IMR-90 (cell line): ENCODE data around the gene BRD4. TPM values are rescaled to one million over a fixed set of nuclear protein-coding genes. Genes with fewer than 3 reads are reported as not detected.
A peak's percentile ranks its signal among the peaks of the same experiment; 100 is the strongest.

Source experiments
- ATAC-seq: fragments of 200-7000 bp; cut with Tn5 transposase; 2 replicates; pipeline ENCODE4 v1.9.1; 2020; ENCODE audit warnings: low read depth, mild to moderate bottlenecking, moderate library complexity
- BruUV-seq: library from RNA; stranded (reverse); fragments of 400-500 nt; replicated peaks from 2 replicates; lab custom pipeline; 2021; lab: Mats Ljungman, UMichigan
- CTCF ChIA-PET: fragments of 300-600 bp; formaldehyde crosslinking; extraction: SDS; loops from one replicate; lab custom pipeline; 2021; ENCODE audit warnings: antibody characterized with exemption; lab: Yijun Ruan, JAX
- POLR2A ChIA-PET: fragments of 300-600 bp; sonication (Branson Sonifier 250); formaldehyde crosslinking; loops from one replicate; lab custom pipeline; 2022; ENCODE audit warnings: antibody characterized with exemption; ENCODE audit not compliant: unreplicated experiment; lab: Charles Lee
- DNase-seq: peaks from one replicate; pipeline ENCODE4 v3.0.0; 2013
- H2AFZ ChIP-seq: replicated peaks from 2 replicates; pipeline ENCODE3; 2013; ENCODE audit warnings: low read length, mild to moderate bottlenecking; ENCODE audit not compliant: poor library complexity
- H2AK5ac ChIP-seq: 2 replicates; pipeline ENCODE4 v1.6.1; 2013; ENCODE audit warnings: low read depth, low read length, inconsistent platforms
- H2AK9ac ChIP-seq: replicated peaks from 2 replicates; pipeline ENCODE3; 2013; ENCODE audit warnings: mild to moderate bottlenecking, low read depth, low read length, moderate library complexity; ENCODE audit not compliant: poor library complexity
- H2BK120ac ChIP-seq: 2 replicates; pipeline ENCODE4 v1.6.1; 2013; ENCODE audit warnings: low read depth, low read length, inconsistent platforms
- H2BK15ac ChIP-seq: 3 replicates; pipeline ENCODE4 v1.6.1; 2013; ENCODE audit warnings: low read depth, low read length, inconsistent platforms
- H2BK20ac ChIP-seq: 2 replicates; pipeline ENCODE4 v1.6.1; 2013; ENCODE audit warnings: low read depth, mild to moderate bottlenecking, inconsistent platforms, low read length, moderate library complexity
- H2BK5ac ChIP-seq: 2 replicates; pipeline ENCODE4 v1.6.1; 2013; ENCODE audit warnings: mild to moderate bottlenecking, low read depth, low read length, inconsistent platforms; ENCODE audit not compliant: poor library complexity, severe bottlenecking
- H3K14ac ChIP-seq: replicated peaks from 2 replicates; pipeline ENCODE4 v1.6.1; 2013; ENCODE audit warnings: low read depth, low read length, inconsistent platforms
- H3K18ac ChIP-seq: 2 replicates; pipeline ENCODE4 v1.6.1; 2013; ENCODE audit warnings: low read depth, low read length, control low read depth
- H3K23ac ChIP-seq: 2 replicates; pipeline ENCODE4 v1.6.1; 2013; ENCODE audit warnings: low read depth, low read length, inconsistent platforms
- H3K27ac ChIP-seq: 2 replicates; pipeline ENCODE4 v1.5.1; 2013; ENCODE audit warnings: mild to moderate bottlenecking, control low read depth, low read length; ENCODE audit not compliant: insufficient read depth
- H3K27me3 ChIP-seq: 2 replicates; pipeline ENCODE4 v1.6.1; 2013; ENCODE audit warnings: low read length; ENCODE audit not compliant: control insufficient read depth, insufficient read depth
- H3K36me3 ChIP-seq: 2 replicates; pipeline ENCODE4 v1.6.1; 2013; ENCODE audit warnings: low read length, mixed read lengths; ENCODE audit not compliant: control insufficient read depth, insufficient read depth
- H3K4ac ChIP-seq: 2 replicates; pipeline ENCODE4 v1.6.1; 2013; ENCODE audit warnings: low read depth, low read length, inconsistent platforms
- H3K4me1 ChIP-seq: 2 replicates; pipeline ENCODE4 v1.6.1; 2013; ENCODE audit warnings: low read length, mixed read lengths; ENCODE audit not compliant: control insufficient read depth, insufficient read depth
- H3K4me2 ChIP-seq: 2 replicates; pipeline ENCODE4 v1.6.1; 2013; ENCODE audit warnings: low read depth, mild to moderate bottlenecking, control low read depth, low read length, moderate library complexity
- H3K4me3 ChIP-seq: 2 replicates; pipeline ENCODE4 v1.5.1; 2013; ENCODE audit warnings: low read depth, mild to moderate bottlenecking, control low read depth, low read length, moderate library complexity; ENCODE audit not compliant: insufficient read depth
- H3K56ac ChIP-seq: 2 replicates; pipeline ENCODE4 v1.6.1; 2013; ENCODE audit warnings: low read length, inconsistent platforms; ENCODE audit not compliant: insufficient read depth; ENCODE audit errors: extremely low read depth
- H3K79me1 ChIP-seq, 2 experiments: 2 replicates each; pipeline ENCODE4 v1.6.1; 2013; ENCODE audit warnings: low read length in 2 of 2, inconsistent platforms in 1 of 2, low read depth in 1 of 2
- H3K9ac ChIP-seq: 2 replicates; pipeline ENCODE4 v1.6.1; 2013; ENCODE audit warnings: low read depth, low read length, control low read depth
- H3K9me1 ChIP-seq: 2 replicates; pipeline ENCODE4 v1.6.1; 2013; ENCODE audit warnings: low read length, inconsistent platforms; ENCODE audit not compliant: insufficient read depth
- H3K9me3 ChIP-seq: 2 replicates; pipeline ENCODE4 v1.6.1; 2013; ENCODE audit warnings: low read length; ENCODE audit not compliant: control insufficient read depth, insufficient read depth
- H4K20me1 ChIP-seq: 2 replicates; pipeline ENCODE4 v1.6.1; 2013; ENCODE audit warnings: low read length, inconsistent platforms; ENCODE audit not compliant: insufficient read depth
- H4K5ac ChIP-seq: 2 replicates; pipeline ENCODE4 v1.6.1; 2013; ENCODE audit warnings: mild to moderate bottlenecking, low read depth, low read length, control low read depth
- H4K8ac ChIP-seq, 2 experiments: 2 replicates each; pipeline ENCODE4 v1.6.1; 2013; ENCODE audit warnings: low read depth in 2 of 2, low read length in 2 of 2, control low read depth in 1 of 2, inconsistent platforms in 1 of 2
- H4K91ac ChIP-seq: 2 replicates; pipeline ENCODE4 v1.6.1; 2013; ENCODE audit warnings: low read depth, low read length, inconsistent platforms; ENCODE audit not compliant: insufficient read depth
- BHLHE40 ChIP-seq: fragments of 150-350 bp; IDR thresholded peaks from 2 replicates; pipeline ENCODE4 v1.6.1; 2016; ENCODE audit warnings: mild to moderate bottlenecking, low read depth, low read length
- CEBPB ChIP-seq: IDR thresholded peaks from 2 replicates; pipeline ENCODE4 v1.6.1; 2012; ENCODE audit warnings: low read depth, low read length, improper control_type of control experiment
- CHD1 ChIP-seq: IDR thresholded peaks from 2 replicates; pipeline ENCODE4 v1.6.1; 2012; ENCODE audit warnings: low read depth, low read length, improper control_type of control experiment
- CTCF ChIP-seq: conservative IDR thresholded peaks from 2 replicates; pipeline ENCODE4 v1.5.1; 2012; ENCODE audit warnings: mild to moderate bottlenecking, low read depth, low read length, improper control_type of control experiment
- FOS ChIP-seq: fragments of 150-350 bp; IDR thresholded peaks from 2 replicates; pipeline ENCODE4 v1.6.1; 2016; ENCODE audit warnings: low read depth, low read length
- MAFK ChIP-seq: IDR thresholded peaks from 2 replicates; pipeline ENCODE4 v1.6.1; 2012; ENCODE audit warnings: low read depth, low read length, improper control_type of control experiment
- MAZ ChIP-seq: IDR thresholded peaks from 2 replicates; pipeline ENCODE4 v1.6.1; 2012; ENCODE audit warnings: low read depth, mild to moderate bottlenecking, low read length, improper control_type of control experiment, moderate library complexity, borderline replicate concordance
- MXI1 ChIP-seq: IDR thresholded peaks from 2 replicates; pipeline ENCODE4 v1.6.1; 2012; ENCODE audit warnings: low read depth, mild to moderate bottlenecking, low read length, moderate library complexity, borderline replicate concordance
- POLR2A ChIP-seq: IDR thresholded peaks from 2 replicates; pipeline ENCODE4 v1.6.1; 2012; ENCODE audit warnings: mild to moderate bottlenecking, low read depth, low read length
- RCOR1 ChIP-seq: IDR thresholded peaks from 2 replicates; pipeline ENCODE4 v1.6.1; 2012; ENCODE audit warnings: mild to moderate bottlenecking, low read length, improper control_type of control experiment; ENCODE audit not compliant: insufficient replicate concordance
- RFX5 ChIP-seq: IDR thresholded peaks from 2 replicates; pipeline ENCODE4 v1.8.0; 2012; ENCODE audit warnings: low read depth, mild to moderate bottlenecking, low read length, moderate library complexity
- SMC3 ChIP-seq: fragments of 150-350 bp; IDR thresholded peaks from 2 replicates; pipeline ENCODE4 v1.6.1; 2016; ENCODE audit warnings: low read depth, mild to moderate bottlenecking, antibody characterized with exemption, low read length, moderate library complexity
- USF2 ChIP-seq: fragments of 150-350 bp; IDR thresholded peaks from 2 replicates; pipeline ENCODE4 v1.6.1; 2017; ENCODE audit warnings: mild to moderate bottlenecking, antibody characterized with exemption, low read length, low read depth
- WGBS, 2 experiments: methylation state at CpG; one replicate each; pipeline versions ENCODE4 v1.1.5 to v1.1.7; 2013; ENCODE audit warnings: missing lambda C conversion rate in 2 of 2; ENCODE audit not compliant: insufficient read length in 1 of 2; ENCODE audit errors: extremely low coverage in 2 of 2; 5-methylcytosine and 5-hydroxymethylcytosine counted together
- dilution Hi-C: fragments of 300-500 bp; cut with HindIII; formaldehyde crosslinking; loops from one replicate; pipeline ENCODE4 v1.14.3; 2018; ENCODE audit warnings: low sequenced_read_pairs; ENCODE audit not compliant: unreplicated experiment
- in situ Hi-C: fragments of 300-500 bp; cut with MboI; formaldehyde crosslinking; loops from 3 replicates; pipeline ENCODE4 v1.14.3; 2019; ENCODE audit warnings: low sequenced_read_pairs, inconsistent platforms, mixed read lengths
- intact Hi-C: fragments of 100-400 bp; cut with micrococcal nuclease; formaldehyde crosslinking; loops from 2 replicates; pipeline ENCODE4 v1.10.0; 2022
- polyA plus RNA-seq, 3 experiments: library from polyadenylated mRNA; depleted of rRNA; stranded (reverse); fragments of >200 nt; gene quantifications; 2 replicates each; pipeline ENCODE4 v1.2.3, GENCODE V29; 2012; ENCODE audit warnings: low replicate concordance in 1 of 3
- total RNA-seq: library from RNA; depleted of rRNA; stranded (reverse); fragments of >200 nt; gene quantifications from 2 replicates; pipeline ENCODE4 v1.2.3, GENCODE V29; 2012
- TF ChIP-seq, protein P1 (sequence below): fragments of 150-350 bp; IDR thresholded peaks from 2 replicates; pipeline ENCODE4 v1.6.1; 2016; ENCODE audit warnings: low read depth, mild to moderate bottlenecking, low read length, moderate library complexity, borderline replicate concordance

The BRD4 gene
- total and polyA plus RNA-seq, 2 of the 4 experiments (the other 2 are of a cell fraction): 7.0 to 21.1 TPM

GRCh38 chr19:15292847-15293582 is 39.3 kb downstream of the BRD4 start:
- no peak overlapping the region for H3K4me3 ChIP-seq
- dilution Hi-C loops: no loop called here
- no peak for TF ChIP-seq CHD1
- TF ChIP-seq CTCF: no peak
- TF ChIP-seq, protein P1, sequence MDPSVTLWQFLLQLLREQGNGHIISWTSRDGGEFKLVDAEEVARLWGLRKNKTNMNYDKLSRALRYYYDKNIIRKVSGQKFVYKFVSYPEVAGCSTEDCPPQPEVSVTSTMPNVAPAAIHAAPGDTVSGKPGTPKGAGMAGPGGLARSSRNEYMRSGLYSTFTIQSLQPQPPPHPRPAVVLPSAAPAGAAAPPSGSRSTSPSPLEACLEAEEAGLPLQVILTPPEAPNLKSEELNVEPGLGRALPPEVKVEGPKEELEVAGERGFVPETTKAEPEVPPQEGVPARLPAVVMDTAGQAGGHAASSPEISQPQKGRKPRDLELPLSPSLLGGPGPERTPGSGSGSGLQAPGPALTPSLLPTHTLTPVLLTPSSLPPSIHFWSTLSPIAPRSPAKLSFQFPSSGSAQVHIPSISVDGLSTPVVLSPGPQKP: no peak
- TF ChIP-seq BHLHE40: no peak
- TF ChIP-seq CEBPB: no peak
- no peak for TF ChIP-seq FOS
- TF ChIP-seq SMC3: no peak
- no peak for TF ChIP-seq MAFK
- no peak for TF ChIP-seq MAZ
- TF ChIP-seq MXI1: no peak
- TF ChIP-seq USF2: no peak
- no peak for TF ChIP-seq RCOR1
- no peak for TF ChIP-seq POLR2A
- no peak for TF ChIP-seq RFX5

More at GRCh38 chr19:15292847-15293582, 39.3 kb downstream of the BRD4 start:
- Histone ChIP-seq H2AFZ (no peak overlapping the region), H3K18ac (peak overlapping the region; percentile 5; the same call in 1 of the 2 replicates), H3K23ac (peak overlapping the region; percentile 12; the same call in 1 of the 2 replicates), H3K27me3 (no peaks in the 10 kb centered on the region), H3K79me1 (peaks cover 3 to 92% of the 10 kb centered on the region in 2 experiments; a peak in 3 of 4 replicates), H3K56ac (no peak overlapping the region), H2BK15ac (no peak overlapping the region), H2AK5ac (no peak overlapping the region), H2BK20ac (no peak overlapping the region), H3K9me3 (no peaks in the 10 kb centered on the region), H2BK120ac (no peak overlapping the region), H3K4ac (no peak overlapping the region), H4K8ac (no peak overlapping the region), H3K36me3 (peaks cover 1% of the 10 kb centered on the region; the same call in 1 of the 2 replicates), H3K9me1 (peaks cover 60% of the 10 kb centered on the region), H3K27ac (peak overlapping the region; percentile 69), H2BK5ac (peak overlapping the region; percentile 15), H3K14ac (no peak overlapping the region), H4K20me1 (peaks cover 99% of the 10 kb centered on the region), H3K9ac (peak overlapping the region; percentile 26; the same call in 1 of the 2 replicates), H4K91ac (no peak overlapping the region), H2AK9ac (no peak overlapping the region), H3K4me1 (peaks cover 57% of the 10 kb centered on the region), H3K4me2 (peak overlapping the region; percentile 78), H4K5ac (peak overlapping the region; percentile 55; the same call in 1 of the 2 replicates)
- ChIA-PET CTCF (interaction anchor here (0.7 to 1.1 kb wide), 2 partner anchors 10 to 11 kb away, joined by 3 read pairs; no protein-coding TSS in a partner anchor), POLR2A (interaction anchor here (0.6 kb wide), 1 partner anchor 13 kb away, joined by 3 read pairs; no protein-coding TSS in a partner anchor)
- ATAC-seq (no peak), DNase-seq (no peak)
- 56% methylated on average over 3 of the region's 11 CpGs; no CpG with 5 or more reads in 1 of the 2 experiments for WGBS, 2 experiments
- BruUV-seq: no TSS peak
- intact Hi-C loops (loop anchor here (5.0 kb wide), 1 partner anchor 34 kb away; no protein-coding TSS in a partner anchor), in situ Hi-C loops (no loop called here)
